A549 (cell line): ENCODE measurements around the gene SKI. TPM values are rescaled to one million over a fixed set of nuclear protein-coding genes. Genes with fewer than 3 reads are reported as not detected.

Source experiments
- ATAC-seq, 2 experiments: fragments of 200-7000 bp in 1 of 2; fragments of >200 bp in 1 of 2; cut with Nextera tagmentation in 1 of 2; cut with Tn5 transposase in 1 of 2; 3 replicates each; pipeline versions ENCODE4 v1.8.0 to v1.9.1; 2018 to 2020; ENCODE audit warnings: mild to moderate bottlenecking in 1 of 2, moderate library complexity in 1 of 2
- CTCF ChIA-PET: fragments of 300-600 bp; sonication (Branson Sonifier 250); formaldehyde crosslinking; extraction: SDS; loops from one replicate; lab custom pipeline; 2021; ENCODE audit warnings: antibody characterized with exemption, inconsistent platforms; lab: Yijun Ruan, JAX
- POLR2A ChIA-PET: fragments of 350-600 bp; formaldehyde crosslinking; extraction: SDS; loops from one replicate; lab custom pipeline; 2021; ENCODE audit warnings: antibody characterized with exemption, inconsistent platforms; lab: Yijun Ruan, JAX
- DNase-seq, 2 experiments: peaks; one replicate each; pipeline versions ENCODE4 v3.0.0 to v3.0.0-alpha.2; 2011 to 2016; ENCODE audit warnings: low read depth in 1 of 2, low spot score in 1 of 2
- FAIRE-seq: peaks from 2 replicates; lab custom pipeline; 2011; peaks lifted over from hg19 to GRCh38; lab: Jason Lieb, UNC
- H3K27ac ChIP-seq, 2 experiments: fragments of >200 bp; sonication (Bioruptor Twin); formaldehyde crosslinking; 3 replicates each; pipeline ENCODE4 v1.5.1; 2016 to 2017
- H3K4me1 ChIP-seq: fragments of >200 bp; sonication (Bioruptor Twin); formaldehyde crosslinking; 3 replicates; pipeline ENCODE4 v1.6.1; 2016
- H3K4me2 ChIP-seq: fragments of >200 bp; sonication (Bioruptor Twin); formaldehyde crosslinking; 3 replicates; pipeline ENCODE4 v1.6.1; 2016
- H3K4me3 ChIP-seq: fragments of >200 bp; sonication (Bioruptor Twin); formaldehyde crosslinking; 3 replicates; pipeline ENCODE4 v1.5.1; 2016
- H3K9me3 ChIP-seq: fragments of >200 bp; sonication (Bioruptor Twin); formaldehyde crosslinking; 3 replicates; pipeline ENCODE4 v1.6.1; 2016
- BHLHE40 ChIP-seq: IDR thresholded peaks from 2 replicates; pipeline ENCODE4 v1.6.1; 2012; ENCODE audit warnings: low read depth, low read length, inconsistent platforms
- CHD2 ChIP-seq: fragments of 150-350 bp; IDR thresholded peaks from 2 replicates; pipeline ENCODE4 v1.6.1; 2014; ENCODE audit warnings: low read length; ENCODE audit not compliant: partially characterized antibody
- EHF ChIP-seq: fragments of 250-450 bp; sonication (Bioruptor Pico); IDR thresholded peaks from 2 replicates; pipeline ENCODE4 v1.5.0; 2020; ENCODE audit warnings: mild to moderate bottlenecking
- EHMT2 ChIP-seq: fragments of 200-600 bp; sonication (generic); IDR thresholded peaks from 2 replicates; pipeline ENCODE4 v1.6.1; 2016; ENCODE audit warnings: antibody characterized with exemption, low read depth, mild to moderate bottlenecking, moderate library complexity
- FOXS1 ChIP-seq: fragments of 250-450 bp; sonication (Bioruptor Pico); IDR thresholded peaks from 2 replicates; pipeline ENCODE4 v1.5.0; 2020; ENCODE audit warnings: mild to moderate bottlenecking, moderate library complexity
- HDAC2 ChIP-seq: fragments of 200-600 bp; sonication (generic); IDR thresholded peaks from 2 replicates; pipeline ENCODE4 v1.6.1; 2016
- HEYL ChIP-seq: fragments of 250-450 bp; sonication (Bioruptor Pico); IDR thresholded peaks from 2 replicates; pipeline ENCODE4 v1.8.0; 2021; ENCODE audit warnings: mild to moderate bottlenecking, moderate library complexity
- JUN ChIP-seq, 2 experiments: fragments of >200 bp; sonication (Bioruptor Twin); formaldehyde crosslinking; IDR thresholded peaks; 2 replicates in 1 of 2; 3 replicates in 1 of 2; pipeline ENCODE4 v1.6.1; 2016 to 2017
- KDM5A ChIP-seq: fragments of 200-600 bp; sonication (generic); IDR thresholded peaks from 2 replicates; pipeline ENCODE4 v1.6.1; 2016; ENCODE audit warnings: antibody characterized with exemption, mild to moderate bottlenecking
- MAFK ChIP-seq: fragments of 450-650 bp; IDR thresholded peaks from 2 replicates; pipeline ENCODE4 v1.6.1; 2014; ENCODE audit not compliant: partially characterized antibody
- MAZ ChIP-seq: fragments of 150-350 bp; IDR thresholded peaks from 2 replicates; pipeline ENCODE4 v1.6.1; 2014; ENCODE audit warnings: antibody characterized with exemption, low read depth, low read length, borderline replicate concordance
- MYC ChIP-seq: IDR thresholded peaks from 2 replicates; pipeline ENCODE4 v1.6.1; 2012; ENCODE audit warnings: mild to moderate bottlenecking, inconsistent platforms, low read length, improper control_type of control experiment, borderline replicate concordance
- NPAS2 ChIP-seq: fragments of 250-450 bp; sonication (Bioruptor Pico); IDR thresholded peaks from 2 replicates; pipeline ENCODE4 v1.8.0; 2022; ENCODE audit warnings: mild to moderate bottlenecking, moderate library complexity, borderline replicate concordance
- POLR2A ChIP-seq: IDR thresholded peaks from 2 replicates; pipeline ENCODE4 v1.6.1; 2012; ENCODE audit warnings: mild to moderate bottlenecking, low read length
- POLR2AphosphoS2 ChIP-seq: conservative IDR thresholded peaks from 2 replicates; pipeline ENCODE4 v1.6.1; 2012; ENCODE audit warnings: low read length, improper control_type of control experiment, inconsistent platforms
- RAD21 ChIP-seq, 2 experiments: fragments of >200 bp in 1 of 2; sonication (Bioruptor Twin) in 1 of 2; formaldehyde crosslinking in 1 of 2; IDR thresholded peaks in 1 of 2; conservative IDR thresholded peaks in 1 of 2; 2 replicates in 1 of 2; 3 replicates in 1 of 2; pipeline ENCODE4 v1.6.1; 2012 to 2018; ENCODE audit warnings: inconsistent platforms in 1 of 2
- RCOR1 ChIP-seq: fragments of 150-350 bp; IDR thresholded peaks from 2 replicates; pipeline ENCODE4 v1.6.1; 2014; ENCODE audit warnings: antibody characterized with exemption, low read length, low read depth
- RFX5 ChIP-seq: fragments of 450-650 bp; IDR thresholded peaks from 2 replicates; pipeline ENCODE4 v1.7.1; 2014; ENCODE audit warnings: antibody characterized with exemption, mild to moderate bottlenecking, moderate library complexity
- RNF2 ChIP-seq: fragments of 200-600 bp; sonication (generic); IDR thresholded peaks from 2 replicates; pipeline ENCODE4 v1.6.1; 2016; ENCODE audit warnings: low read depth, mild to moderate bottlenecking, antibody characterized with exemption, moderate library complexity, borderline replicate concordance
- TP53 ChIP-seq: fragments of 250-450 bp; sonication (Bioruptor Pico); IDR thresholded peaks from 2 replicates; pipeline ENCODE4 v1.5.0; 2021; ENCODE audit warnings: mild to moderate bottlenecking, moderate library complexity
- ZC3H11A ChIP-seq: fragments of 450-650 bp; IDR thresholded peaks from 2 replicates; pipeline ENCODE4 v1.6.1; 2014; ENCODE audit warnings: antibody characterized with exemption, mild to moderate bottlenecking
- ZFP36 ChIP-seq: fragments of 450-650 bp; IDR thresholded peaks from 2 replicates; pipeline ENCODE4 v1.6.1; 2014; ENCODE audit warnings: borderline replicate concordance; ENCODE audit not compliant: partially characterized antibody
- WGBS: methylation state at CpG from one replicate; pipeline ENCODE4 v1.1.6; 2017; ENCODE audit errors: missing lambda C conversion rate; 5-methylcytosine and 5-hydroxymethylcytosine counted together
- polyA plus RNA-seq, 4 experiments: library from polyadenylated mRNA; depleted of rRNA in 3 of 4; stranded (reverse); fragments of >200 nt; fragmentation: RNase III in 1 of 4; extraction: RNeasy Plus Mini Kit Qiagen cat#74134 plus additional on column Dnase treatment in 1 of 4; gene quantifications; 2 replicates in 3 of 4; 3 replicates in 1 of 4; pipeline ENCODE4 v1.2.3, GENCODE V29; 2011 to 2017
- TF ChIP-seq, protein P1 (sequence below): IDR thresholded peaks from 2 replicates; pipeline ENCODE4 v1.6.1; 2012
- TF ChIP-seq, protein P2 (sequence below): fragments of 200-600 bp; sonication (generic); IDR thresholded peaks from 2 replicates; pipeline ENCODE4 v1.6.1; 2016; ENCODE audit warnings: antibody characterized with exemption, mild to moderate bottlenecking, moderate library complexity
- TF ChIP-seq, protein P3 (sequence below): fragments of >200 bp; sonication (Bioruptor Twin); formaldehyde crosslinking; IDR thresholded peaks from 3 replicates; pipeline ENCODE4 v1.5.1; 2016
- TF ChIP-seq, protein P4 (sequence below): fragments of 250-450 bp; sonication (Bioruptor Pico); IDR thresholded peaks from 2 replicates; pipeline ENCODE4 v1.5.0; 2021; ENCODE audit warnings: mild to moderate bottlenecking, moderate library complexity, borderline replicate concordance

The SKI gene
- polyA plus RNA-seq, 2 of the 4 experiments (the other 2 are of a cell fraction): 2.8 to 12.0 TPM

DNA sequence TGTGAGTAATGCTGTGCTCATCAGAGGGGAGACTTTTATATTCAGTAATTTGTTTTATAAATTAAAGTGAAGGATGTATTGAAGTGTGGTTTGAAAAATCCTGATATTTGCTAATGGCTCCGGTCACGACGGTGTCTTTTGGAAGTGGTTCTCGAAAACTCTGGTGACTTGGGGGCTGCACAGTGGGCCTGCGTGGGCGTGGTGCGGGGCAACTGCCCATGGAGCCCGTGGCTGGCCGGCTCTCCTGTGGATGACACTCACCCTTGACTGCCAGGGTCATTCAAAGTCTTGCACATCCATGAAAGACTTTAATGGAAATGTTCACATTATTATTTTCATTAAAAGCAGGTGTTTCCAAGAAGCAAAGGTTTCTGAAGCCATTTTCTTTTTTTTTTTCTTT is 41.2 kb upstream of the SKI start:
- Histone ChIP-seq H3K9me3 (no peaks in the 10 kb centered on the region), H3K4me2 (no peak overlapping the region), H3K4me1 (peaks cover 6% of the 10 kb centered on the region; the same call in 2 of the 3 replicates), H3K4me3 (no peak overlapping the region), H3K27ac (no peak overlapping the region)
- DNase-seq (no peak), ATAC-seq (no peak), FAIRE-seq (no peak)
- 90% methylated on average over 9 of the region's 9 CpGs for WGBS
- CTCF ChIA-PET: no interaction called here
- TF ChIP-seq FOXS1 (no peak), HEYL (no peak), POLR2AphosphoS2 (no peak), CHD2 (no peak), MAFK (no peak), RAD21 (conservative IDR thresholded peaks at IDR 0.05 in 1 of 2, IDR thresholded peaks at IDR 0.05 in 1 of 2) (no peak), TP53 (CRISPR knock-in tag) (no peak), MAZ (no peak), MYC (no peak), HDAC2 (no peak), EHF (no peak), ZC3H11A (no peak), ZFP36 (no peak), JUN (IDR thresholded peaks at IDR 0.05) (no peak), NPAS2 (CRISPR knock-in tag) (no peak), POLR2A (no peak), BHLHE40 (no peak), KDM5A (no peak)
- TF ChIP-seq, protein P1, sequence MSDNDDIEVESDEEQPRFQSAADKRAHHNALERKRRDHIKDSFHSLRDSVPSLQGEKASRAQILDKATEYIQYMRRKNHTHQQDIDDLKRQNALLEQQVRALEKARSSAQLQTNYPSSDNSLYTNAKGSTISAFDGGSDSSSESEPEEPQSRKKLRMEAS: no peak
- POLR2A ChIA-PET: no interaction called here

DNA sequence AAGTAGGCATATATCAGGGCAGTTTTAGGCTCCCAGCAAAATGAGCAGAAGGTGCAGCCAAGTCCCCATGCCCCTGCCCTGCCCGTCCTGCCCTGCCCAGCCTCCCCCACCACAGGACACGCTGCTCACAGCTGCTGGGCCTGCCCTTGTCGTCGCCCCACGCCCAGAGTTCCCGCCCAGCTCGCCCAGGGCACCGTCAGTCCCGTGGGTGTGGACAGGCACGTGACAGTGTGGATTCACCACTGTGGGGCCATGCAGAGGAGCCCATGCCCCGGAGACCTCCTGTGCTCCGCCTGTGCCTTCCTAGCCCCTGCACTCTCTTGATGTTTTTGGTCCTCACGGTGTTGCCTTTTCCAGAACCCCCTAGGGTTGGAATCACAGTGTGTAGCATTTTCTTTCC is 40.5 kb upstream of the SKI start:
- no peak overlapping the region for H3K4me2 ChIP-seq
- DNase-seq (no peak), ATAC-seq (no peak), FAIRE-seq (no peak)
- H3K9me3 ChIP-seq: no peaks in the 10 kb centered on the region
- peaks cover 6% of the 10 kb centered on the region; the same call in 2 of the 3 replicates for H3K4me1 ChIP-seq
- TF ChIP-seq RNF2 (no peak), EHMT2 (no peak), MAZ (no peak), BHLHE40 (no peak), RCOR1 (no peak), ZC3H11A (no peak), RAD21 (conservative IDR thresholded peaks at IDR 0.05 in 1 of 2, IDR thresholded peaks at IDR 0.05 in 1 of 2) (no peak), RFX5 (no peak)
- TF ChIP-seq, protein P2, sequence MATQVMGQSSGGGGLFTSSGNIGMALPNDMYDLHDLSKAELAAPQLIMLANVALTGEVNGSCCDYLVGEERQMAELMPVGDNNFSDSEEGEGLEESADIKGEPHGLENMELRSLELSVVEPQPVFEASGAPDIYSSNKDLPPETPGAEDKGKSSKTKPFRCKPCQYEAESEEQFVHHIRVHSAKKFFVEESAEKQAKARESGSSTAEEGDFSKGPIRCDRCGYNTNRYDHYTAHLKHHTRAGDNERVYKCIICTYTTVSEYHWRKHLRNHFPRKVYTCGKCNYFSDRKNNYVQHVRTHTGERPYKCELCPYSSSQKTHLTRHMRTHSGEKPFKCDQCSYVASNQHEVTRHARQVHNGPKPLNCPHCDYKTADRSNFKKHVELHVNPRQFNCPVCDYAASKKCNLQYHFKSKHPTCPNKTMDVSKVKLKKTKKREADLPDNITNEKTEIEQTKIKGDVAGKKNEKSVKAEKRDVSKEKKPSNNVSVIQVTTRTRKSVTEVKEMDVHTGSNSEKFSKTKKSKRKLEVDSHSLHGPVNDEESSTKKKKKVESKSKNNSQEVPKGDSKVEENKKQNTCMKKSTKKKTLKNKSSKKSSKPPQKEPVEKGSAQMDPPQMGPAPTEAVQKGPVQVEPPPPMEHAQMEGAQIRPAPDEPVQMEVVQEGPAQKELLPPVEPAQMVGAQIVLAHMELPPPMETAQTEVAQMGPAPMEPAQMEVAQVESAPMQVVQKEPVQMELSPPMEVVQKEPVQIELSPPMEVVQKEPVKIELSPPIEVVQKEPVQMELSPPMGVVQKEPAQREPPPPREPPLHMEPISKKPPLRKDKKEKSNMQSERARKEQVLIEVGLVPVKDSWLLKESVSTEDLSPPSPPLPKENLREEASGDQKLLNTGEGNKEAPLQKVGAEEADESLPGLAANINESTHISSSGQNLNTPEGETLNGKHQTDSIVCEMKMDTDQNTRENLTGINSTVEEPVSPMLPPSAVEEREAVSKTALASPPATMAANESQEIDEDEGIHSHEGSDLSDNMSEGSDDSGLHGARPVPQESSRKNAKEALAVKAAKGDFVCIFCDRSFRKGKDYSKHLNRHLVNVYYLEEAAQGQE: no peak
- TF ChIP-seq, protein P3, sequence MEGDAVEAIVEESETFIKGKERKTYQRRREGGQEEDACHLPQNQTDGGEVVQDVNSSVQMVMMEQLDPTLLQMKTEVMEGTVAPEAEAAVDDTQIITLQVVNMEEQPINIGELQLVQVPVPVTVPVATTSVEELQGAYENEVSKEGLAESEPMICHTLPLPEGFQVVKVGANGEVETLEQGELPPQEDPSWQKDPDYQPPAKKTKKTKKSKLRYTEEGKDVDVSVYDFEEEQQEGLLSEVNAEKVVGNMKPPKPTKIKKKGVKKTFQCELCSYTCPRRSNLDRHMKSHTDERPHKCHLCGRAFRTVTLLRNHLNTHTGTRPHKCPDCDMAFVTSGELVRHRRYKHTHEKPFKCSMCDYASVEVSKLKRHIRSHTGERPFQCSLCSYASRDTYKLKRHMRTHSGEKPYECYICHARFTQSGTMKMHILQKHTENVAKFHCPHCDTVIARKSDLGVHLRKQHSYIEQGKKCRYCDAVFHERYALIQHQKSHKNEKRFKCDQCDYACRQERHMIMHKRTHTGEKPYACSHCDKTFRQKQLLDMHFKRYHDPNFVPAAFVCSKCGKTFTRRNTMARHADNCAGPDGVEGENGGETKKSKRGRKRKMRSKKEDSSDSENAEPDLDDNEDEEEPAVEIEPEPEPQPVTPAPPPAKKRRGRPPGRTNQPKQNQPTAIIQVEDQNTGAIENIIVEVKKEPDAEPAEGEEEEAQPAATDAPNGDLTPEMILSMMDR: no peak
- TF ChIP-seq, protein P4, sequence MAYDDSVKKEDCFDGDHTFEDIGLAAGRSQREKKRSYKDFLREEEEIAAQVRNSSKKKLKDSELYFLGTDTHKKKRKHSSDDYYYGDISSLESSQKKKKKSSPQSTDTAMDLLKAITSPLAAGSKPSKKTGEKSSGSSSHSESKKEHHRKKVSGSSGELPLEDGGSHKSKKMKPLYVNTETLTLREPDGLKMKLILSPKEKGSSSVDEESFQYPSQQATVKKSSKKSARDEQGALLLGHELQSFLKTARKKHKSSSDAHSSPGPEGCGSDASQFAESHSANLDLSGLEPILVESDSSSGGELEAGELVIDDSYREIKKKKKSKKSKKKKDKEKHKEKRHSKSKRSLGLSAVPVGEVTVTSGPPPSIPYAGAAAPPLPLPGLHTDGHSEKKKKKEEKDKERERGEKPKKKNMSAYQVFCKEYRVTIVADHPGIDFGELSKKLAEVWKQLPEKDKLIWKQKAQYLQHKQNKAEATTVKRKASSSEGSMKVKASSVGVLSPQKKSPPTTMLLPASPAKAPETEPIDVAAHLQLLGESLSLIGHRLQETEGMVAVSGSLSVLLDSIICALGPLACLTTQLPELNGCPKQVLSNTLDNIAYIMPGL (CRISPR knock-in tag): no peak
- 79% methylated on average over 4 of the region's 13 CpGs for WGBS
- no peak overlapping the region for H3K27ac ChIP-seq
- ChIA-PET POLR2A (no interaction called here), CTCF (interaction anchor here (0.8 to 3.7 kb wide), 3 partner anchors 13 to 194 kb away, joined by 3 to 18 read pairs (median 5); no protein-coding TSS in a partner anchor)
- no peak overlapping the region for H3K4me3 ChIP-seq
